AG04449 (cell line): ENCODE measurements around the gene EPB41L1.

Experiments used
- CTCF ChIA-PET: fragments of 350-600 bp; formaldehyde crosslinking; extraction: SDS; loops from one replicate; lab custom pipeline; 2021; ENCODE audit warnings: antibody characterized with exemption; lab: Yijun Ruan, JAX
- POLR2A ChIA-PET: fragments of 400-600, 350-600 bp; formaldehyde crosslinking; extraction: SDS; loops from one replicate; lab custom pipeline; 2020; ENCODE audit warnings: antibody characterized with exemption, inconsistent platforms; lab: Yijun Ruan, JAX
- DNase-seq: peaks from one replicate; pipeline ENCODE4 v3.0.0-alpha.2; 2010; ENCODE audit warnings: low read depth, low spot score
- H3K4me3 ChIP-seq: 2 replicates; pipeline ENCODE4 v1.5.1; 2011; ENCODE audit warnings: low read depth, mild to moderate bottlenecking, control low read depth, low read length
- CTCF ChIP-seq: IDR thresholded peaks from one replicate; pipeline ENCODE4 v1.5.1; 2011; ENCODE audit warnings: mild to moderate bottlenecking, moderate library complexity, low read length, control low read depth, inconsistent platforms; ENCODE audit not compliant: insufficient read depth; ENCODE audit errors: missing control alignments

Gene EPB41L1

GRCh38 chr20:36120991-36121390 is 33.5 kb upstream of the EPB41L1 start:
- no peak for TF ChIP-seq CTCF
- ChIA-PET POLR2A (no interaction called here), CTCF (interaction anchor here (1.8 to 6.6 kb wide), 3 partner anchors 18 to 128 kb away, joined by 7 to 57 read pairs (median 20); no protein-coding TSS in a partner anchor)
- no peak for DNase-seq
- no peak overlapping the region for H3K4me3 ChIP-seq

GRCh38 chr20:36121981-36122930 is 32.3 kb upstream of the EPB41L1 start:
- ChIA-PET POLR2A (no interaction called here), CTCF (interaction anchor here (1.8 kb wide), 1 partner anchor 129 kb away, joined by 7 read pairs; no protein-coding TSS in a partner anchor)
- DNase-seq: no peak
- H3K4me3 ChIP-seq: no peak overlapping the region
- TF ChIP-seq CTCF: no peak

- POLR2A ChIA-PET: no interaction called here
- TF ChIP-seq CTCF: no peak
- CTCF ChIA-PET: interaction anchor here (1.8 kb wide), 1 partner anchor 129 kb away, joined by 7 read pairs; no protein-coding TSS in a partner anchor
- H3K4me3 ChIP-seq: no peak overlapping the region
- no peak for DNase-seq
These were observed 31.6 kb upstream of the EPB41L1 start for GRCh38 chr20:36122931-36123288.

- CTCF ChIA-PET: interaction anchor here (4.7 to 27.4 kb wide), 2 partner anchors 13 to 133 kb away, joined by 52 to 971 read pairs; no protein-coding TSS in a partner anchor
- no peak for TF ChIP-seq CTCF
- no peak for DNase-seq
- POLR2A ChIA-PET: no interaction called here
- no peak overlapping the region for H3K4me3 ChIP-seq
These were observed 29.4 kb upstream of the EPB41L1 start for GRCh38 chr20:36125097-36125496.

GRCh38 chr20:36126836-36127527 is 27.6 kb upstream of the EPB41L1 start:
- CTCF ChIA-PET: interaction anchor here (0.9 to 27.4 kb wide), 9 partner anchors 11 to 172 kb away, joined by 3 to 971 read pairs (median 4); partner anchors contain the start of gene SCAND1
- no peak overlapping the region for H3K4me3 ChIP-seq
- POLR2A ChIA-PET: no interaction called here
- no peak for TF ChIP-seq CTCF
- no peak for DNase-seq
